NOMO-1 treated with dmso at 0.1 percent for 144 hours (cell line): ENCODE measurements around the gene OIP5.
"Not testable (repeated sequence)": the region's sequence is repeated elsewhere in the genome, so short reads cannot be mapped to it uniquely, and the experiment has no call there.

ENCODE experiments used
- DNase-seq: peaks from one replicate; lab custom pipeline; 2025; ENCODE audit not compliant: unreplicated experiment; lab: John Stamatoyannopoulos, UW

OIP5 gene

GRCh38 chr15:41260924-41261323 lies 71.5 kb downstream of the OIP5 start:
- DNase-seq: not testable (repeated sequence)

DNA sequence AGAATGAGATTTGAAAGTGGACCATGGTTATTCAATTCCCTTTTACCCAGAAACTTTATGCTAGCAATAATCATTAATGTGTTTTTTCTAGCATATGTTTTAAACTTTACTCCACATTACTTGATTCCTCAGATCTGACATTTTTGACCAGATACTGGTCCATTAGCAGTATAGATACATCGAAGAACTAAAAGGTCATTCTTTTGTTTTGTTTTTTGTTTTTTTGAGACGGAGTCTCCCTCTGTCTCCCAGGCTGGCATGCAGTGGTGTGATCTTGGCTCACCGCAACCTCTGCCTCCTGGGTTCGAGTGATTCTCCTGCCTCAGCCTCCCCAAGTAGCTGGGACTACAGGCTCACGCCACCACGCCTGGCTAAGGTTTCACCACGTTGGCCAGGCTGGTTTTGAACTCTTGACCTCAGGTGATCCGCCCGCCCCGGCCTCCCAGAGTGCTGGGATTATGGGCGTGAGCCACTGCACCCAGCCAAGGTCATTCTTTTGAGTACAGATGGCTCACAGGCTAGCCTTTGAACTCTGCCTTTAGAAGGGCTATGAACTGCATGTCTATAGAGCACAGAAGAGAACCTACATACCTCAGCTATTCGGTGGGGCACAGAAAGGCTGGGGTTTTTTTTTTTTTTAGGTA lies 72.7 kb downstream of the OIP5 start:
- DNase-seq: no peak
